Measurements from ENCODE around the gene LUC7L2. TPM values are rescaled to one million over a fixed set of nuclear protein-coding genes. Genes with fewer than 3 reads are reported as not detected.

LUC7L2 gene
- total RNA-seq, 1 donor from 2014 or later = 74.6 TPM

GRCh38 chr7:139365336-139365735, 5.6 kb downstream of the LUC7L2 start:
- Histone ChIP-seq H3K27me3 (ENCODE audit: low read depth) (no peaks in the 10 kb centered on the region), H3K4me3 (no peak overlapping the region), H3K27ac (no peak overlapping the region), H3K4me1 (peaks cover 72% of the 10 kb centered on the region), H3K9me3 (no peaks in the 10 kb centered on the region), H3K36me3 (peaks cover 35% of the 10 kb centered on the region)
- ATAC-seq (no peak), DNase-seq (no peak)
- intact Hi-C loops (cut with DNase I) = no loop called here
- TF ChIP-seq CTCF (IDR thresholded peaks at IDR 0.05) = no peak

- Histone ChIP-seq H3K9me3 (no peaks in the 10 kb centered on the region), H3K27me3 (ENCODE audit: low read depth) (no peaks in the 10 kb centered on the region), H3K4me1 (peaks cover 77% of the 10 kb centered on the region), H3K4me3 (no peak overlapping the region), H3K36me3 (peaks cover 35% of the 10 kb centered on the region), H3K27ac (no peak overlapping the region)
- TF ChIP-seq CTCF (IDR thresholded peaks at IDR 0.05) = no peak
- ATAC-seq (no peak), DNase-seq (no peak)
- intact Hi-C loops (cut with DNase I) = no loop called here
Observed at GRCh38 chr7:139366400-139366799, 6.7 kb downstream of the LUC7L2 start.

- ATAC-seq (no peak), DNase-seq (no peak)
- peaks cover 69% of the 10 kb centered on the region for H3K4me1 ChIP-seq
- no peaks in the 10 kb centered on the region for H3K27me3 ChIP-seq (ENCODE audit: low read depth)
- H3K36me3 ChIP-seq = peaks cover 35% of the 10 kb centered on the region
- H3K27ac ChIP-seq = no peak overlapping the region
- intact Hi-C loops (cut with DNase I) = no loop called here
- no peak overlapping the region for H3K4me3 ChIP-seq
- TF ChIP-seq CTCF (IDR thresholded peaks at IDR 0.05) = no peak
- no peaks in the 10 kb centered on the region for H3K9me3 ChIP-seq
Observed at GRCh38 chr7:139367438-139368155, 7.9 kb downstream of the LUC7L2 start.

- DNase-seq (no peak), ATAC-seq (no peak)
- no peaks in the 10 kb centered on the region for H3K9me3 ChIP-seq
- no peak overlapping the region for H3K27ac ChIP-seq
- intact Hi-C loops (cut with DNase I) = no loop called here
- H3K36me3 ChIP-seq = peaks cover 24% of the 10 kb centered on the region
- TF ChIP-seq CTCF (IDR thresholded peaks at IDR 0.05) = no peak
- peaks cover 59% of the 10 kb centered on the region for H3K4me1 ChIP-seq
- no peak overlapping the region for H3K4me3 ChIP-seq
- H3K27me3 ChIP-seq (ENCODE audit: low read depth) = no peaks in the 10 kb centered on the region
Observed at GRCh38 chr7:139370301-139370942, 10.7 kb downstream of the LUC7L2 start.

GRCh38 chr7:139370943-139371313, 11.2 kb downstream of the LUC7L2 start:
- ATAC-seq (no peak), DNase-seq (no peak)
- peaks cover 55% of the 10 kb centered on the region for H3K4me1 ChIP-seq
- H3K4me3 ChIP-seq = no peak overlapping the region
- intact Hi-C loops (cut with DNase I) = no loop called here
- no peaks in the 10 kb centered on the region for H3K27me3 ChIP-seq (ENCODE audit: low read depth)
- TF ChIP-seq CTCF (IDR thresholded peaks at IDR 0.05) = no peak
- H3K36me3 ChIP-seq = peaks cover 24% of the 10 kb centered on the region
- no peaks in the 10 kb centered on the region for H3K9me3 ChIP-seq
- no peak overlapping the region for H3K27ac ChIP-seq

Measured in lower lobe of right lung (tissue), 2 donors.